NOMO-1 treated with dmso at 0.1 percent for 144 hours (cell line): ENCODE data around the gene C1orf198.

Experiments used
- DNase-seq: peaks from one replicate; lab custom pipeline; 2025; ENCODE audit not compliant: unreplicated experiment; lab: John Stamatoyannopoulos, UW

C1orf198 gene

GRCh38 chr1:230788561-230789275 is 79.6 kb downstream of the C1orf198 start:
- DNase-seq: no peak

DNA sequence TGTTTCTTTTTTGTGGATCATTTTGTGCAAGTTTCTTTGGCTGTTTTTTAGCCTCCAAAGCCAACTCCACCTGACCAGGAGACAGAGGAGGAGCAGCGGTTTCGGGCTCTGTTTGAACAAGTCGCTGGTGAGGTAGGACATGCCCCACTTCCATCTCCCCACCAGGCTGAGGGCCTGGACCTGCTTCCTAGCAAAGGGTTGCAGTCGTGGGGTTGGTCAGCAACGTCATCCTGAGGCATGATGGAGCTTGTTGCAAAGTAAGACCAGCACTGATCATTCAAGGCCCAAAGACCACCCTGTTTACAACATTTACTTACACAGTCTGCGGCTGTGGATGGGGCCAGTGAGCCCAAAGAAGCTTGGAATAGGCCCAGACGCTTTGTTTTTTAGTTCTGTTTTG is 80.8 kb downstream of the C1orf198 start:
- no peak for DNase-seq
